Activated CD8-positive, alpha-beta T cell treated with anti-CD3 and anti-CD28 coated beads for 36 hours (primary cell): ENCODE results near the gene POLG. TPM values are rescaled to one million over a fixed set of nuclear protein-coding genes. Genes with fewer than 3 reads are reported as not detected.

Source experiments
- ATAC-seq: fragments of 200-7000 bp; cut with Tn5 transposase; one replicate; pipeline ENCODE4 v1.10.0; 2021; ENCODE audit warnings: mild to moderate bottlenecking, moderate library complexity
- CTCF ChIA-PET: fragments of 350-600 bp; sonication (Branson Sonifier 250); formaldehyde crosslinking; loops from one replicate; lab custom pipeline; 2021; ENCODE audit warnings: antibody characterized with exemption; lab: Charles Lee
- POLR2A ChIA-PET: fragments of 350-600 bp; sonication (Branson Sonifier 250); formaldehyde crosslinking; loops from one replicate; lab custom pipeline; 2021; ENCODE audit warnings: antibody characterized with exemption; lab: Charles Lee
- DNase-seq: peaks from one replicate; pipeline ENCODE4 v3.0.0-alpha.2; 2020
- H3K27ac Mint-ChIP-seq: one replicate; pipeline ENCODE4 v1.8.0; 2021; ENCODE audit warnings: mild to moderate bottlenecking, mixed read lengths
- H3K27me3 Mint-ChIP-seq: one replicate; pipeline ENCODE4 v1.8.0; 2021; ENCODE audit warnings: mixed read lengths
- H3K36me3 Mint-ChIP-seq: one replicate; pipeline ENCODE4 v1.8.0; 2021; ENCODE audit warnings: low read depth, mixed read lengths
- H3K4me1 Mint-ChIP-seq: one replicate; pipeline ENCODE4 v1.8.0; 2021; ENCODE audit warnings: low read depth, mixed read lengths
- H3K4me3 Mint-ChIP-seq: one replicate; pipeline ENCODE4 v1.8.0; 2021; ENCODE audit warnings: mild to moderate bottlenecking, moderate library complexity, mixed read lengths
- H3K9me3 Mint-ChIP-seq: one replicate; pipeline ENCODE4 v1.8.0; 2021; ENCODE audit warnings: mixed read lengths
- CTCF ChIP-seq: fragments of 200-600 bp; IDR thresholded peaks from one replicate; pipeline ENCODE4 v1.8.0; 2022; ENCODE audit warnings: antibody characterized with exemption, mild to moderate bottlenecking
- intact Hi-C: fragments of 100-400 bp; cut with micrococcal nuclease; formaldehyde crosslinking; loops from one replicate; pipeline ENCODE4 v1.10.0; 2022
- total RNA-seq, 2 experiments: library from RNA; stranded (reverse); gene quantifications; one replicate each; pipeline ENCODE4 v1.2.3, GENCODE V29; 2021

The POLG gene
- total RNA-seq, 2 experiments from 2014 or later = 101 to 106 TPM

GRCh38 chr15:89374086-89374981 lies 39.7 kb upstream of the POLG start:
- Mint-ChIP-seq H3K27ac (no peak overlapping the region), H3K4me3 (no peak overlapping the region), H3K4me1 (peaks cover 15% of the 10 kb centered on the region), H3K36me3 (no peaks in the 10 kb centered on the region), H3K27me3 (peaks cover 75% of the 10 kb centered on the region), H3K9me3 (no peaks in the 10 kb centered on the region)
- DNase-seq (no peak), ATAC-seq (no peak)
- POLR2A ChIA-PET = no interaction called here
- intact Hi-C loops = no loop called here
- CTCF ChIA-PET = interaction anchor here (14.0 kb wide), 1 partner anchor 16 kb away, joined by 165 read pairs; no protein-coding TSS in a partner anchor
- TF ChIP-seq CTCF = no peak

GRCh38 chr15:89372069-89372935 lies 37.7 kb upstream of the POLG start:
- no peak overlapping the region for H3K4me3 Mint-ChIP-seq
- DNase-seq = no peak
- H3K36me3 Mint-ChIP-seq = no peaks in the 10 kb centered on the region
- H3K4me1 Mint-ChIP-seq = peaks cover 8% of the 10 kb centered on the region
- ATAC-seq = no peak
- ChIA-PET CTCF (interaction anchor here (1.0 to 3.2 kb wide), 3 partner anchors 13 to 58 kb away, joined by 5 to 27 read pairs (median 5); no protein-coding TSS in a partner anchor), POLR2A (interaction anchor here (1.1 kb wide), 1 partner anchor 8 kb away, joined by 3 read pairs; no protein-coding TSS in a partner anchor)
- no peak overlapping the region for H3K27ac Mint-ChIP-seq
- no peaks in the 10 kb centered on the region for H3K9me3 Mint-ChIP-seq
- intact Hi-C loops = no loop called here
- TF ChIP-seq CTCF = no peak
- peaks cover 78% of the 10 kb centered on the region for H3K27me3 Mint-ChIP-seq

- Mint-ChIP-seq H3K4me1 (peaks cover 7% of the 10 kb centered on the region), H3K4me3 (no peak overlapping the region), H3K9me3 (no peaks in the 10 kb centered on the region), H3K27me3 (peaks cover 78% of the 10 kb centered on the region), H3K36me3 (no peaks in the 10 kb centered on the region), H3K27ac (no peak overlapping the region)
- intact Hi-C loops = no loop called here
- ChIA-PET CTCF (interaction anchor here (1.0 to 3.2 kb wide), 3 partner anchors 12 to 59 kb away, joined by 5 to 27 read pairs (median 5); no protein-coding TSS in a partner anchor), POLR2A (interaction anchor here (1.1 kb wide), 1 partner anchor 9 kb away, joined by 3 read pairs; no protein-coding TSS in a partner anchor)
- ATAC-seq (no peak), DNase-seq (no peak)
- TF ChIP-seq CTCF = no peak
Measured at GRCh38 chr15:89371228-89372044, 36.8 kb upstream of the POLG start.

GRCh38 chr15:89370978-89371227 lies 36.3 kb upstream of the POLG start:
- no peak overlapping the region for H3K4me3 Mint-ChIP-seq
- TF ChIP-seq CTCF = no peak
- intact Hi-C loops = no loop called here
- ChIA-PET CTCF (interaction anchor here (3.2 kb wide), 1 partner anchor 12 kb away, joined by 27 read pairs; no protein-coding TSS in a partner anchor), POLR2A (no interaction called here)
- H3K9me3 Mint-ChIP-seq = no peaks in the 10 kb centered on the region
- ATAC-seq = no peak
- no peak overlapping the region for H3K27ac Mint-ChIP-seq
- peaks cover 79% of the 10 kb centered on the region for H3K27me3 Mint-ChIP-seq
- H3K4me1 Mint-ChIP-seq = peaks cover 7% of the 10 kb centered on the region
- DNase-seq = no peak
- no peaks in the 10 kb centered on the region for H3K36me3 Mint-ChIP-seq
